SK-N-SH (cell line): ENCODE measurements around the gene STARD13. TPM values are rescaled to one million over a fixed set of nuclear protein-coding genes. Genes with fewer than 3 reads are reported as not detected.

Experiments
- CTCF ChIA-PET: fragments of 300-600, 350-600 bp; formaldehyde crosslinking; extraction: SDS; loops from one replicate; lab custom pipeline; 2021; lab: Yijun Ruan, JAX
- POLR2A ChIA-PET: fragments of 350-600 bp; sonication (Branson Sonifier 250); formaldehyde crosslinking; extraction: SDS; loops from one replicate; lab custom pipeline; 2020; ENCODE audit warnings: antibody characterized with exemption, inconsistent platforms; lab: Yijun Ruan, JAX
- DNase-seq: peaks from one replicate; pipeline ENCODE4 v3.0.0; 2012
- H2AFZ ChIP-seq: fragments of 200-600 bp; sonication (generic); 2 replicates; pipeline ENCODE4 v1.8.1; 2016; ENCODE audit warnings: antibody characterized with exemption, mild to moderate bottlenecking, low read depth
- H3F3A ChIP-seq: fragments of 200-600 bp; sonication (generic); replicated peaks from 2 replicates; pipeline ENCODE3; 2016; ENCODE audit warnings: antibody characterized with exemption, mild to moderate bottlenecking; ENCODE audit not compliant: insufficient read depth
- H3K27ac ChIP-seq, 2 experiments: fragments of 200-500 bp in 1 of 2; fragments of 200-600 bp in 1 of 2; sonication (Bioruptor generic) in 1 of 2; sonication (generic), shearing (Covaris generic) in 1 of 2; 2 replicates each; pipeline versions ENCODE4 v1.5.1 to v1.6.1; 2014 to 2016; ENCODE audit warnings: low read depth in 2 of 2, inconsistent platforms in 1 of 2, low read length in 1 of 2, mild to moderate bottlenecking in 1 of 2, mixed read lengths in 1 of 2
- H3K27me3 ChIP-seq: fragments of 200-600 bp; sonication (generic), shearing (Covaris generic); 2 replicates; pipeline ENCODE4 v1.6.1; 2016; ENCODE audit warnings: mixed run types; ENCODE audit not compliant: insufficient read depth
- H3K36me3 ChIP-seq, 2 experiments: fragments of 200-500 bp in 1 of 2; fragments of 200-600 bp in 1 of 2; sonication (Bioruptor generic) in 1 of 2; sonication (generic) in 1 of 2; replicated peaks in 1 of 2; 2 replicates each; pipeline versions ENCODE3 to v1.5.1; 2014 to 2016; ENCODE audit warnings: low read length in 1 of 2, mild to moderate bottlenecking in 1 of 2; ENCODE audit not compliant: insufficient read depth in 2 of 2, control insufficient read depth in 1 of 2
- H3K4me1 ChIP-seq, 2 experiments: fragments of 200-500 bp in 1 of 2; fragments of 200-600 bp in 1 of 2; sonication (Bioruptor generic) in 1 of 2; sonication (generic), shearing (Covaris generic) in 1 of 2; 2 replicates each; pipeline versions ENCODE4 v1.5.1 to v1.6.1; 2014 to 2016; ENCODE audit warnings: low read depth in 1 of 2, low read length in 1 of 2, mixed run types in 1 of 2; ENCODE audit not compliant: insufficient read depth in 2 of 2, control insufficient read depth in 1 of 2
- H3K4me2 ChIP-seq: fragments of 200-600 bp; sonication (generic), shearing (Covaris generic); 2 replicates; pipeline ENCODE4 v1.6.1; 2017; ENCODE audit warnings: mixed run types
- H3K4me3 ChIP-seq, 2 experiments: fragments of 200-500 bp in 1 of 2; fragments of 200-600 bp in 1 of 2; sonication (Bioruptor generic) in 1 of 2; sonication (generic), shearing (Covaris generic) in 1 of 2; 2 replicates each; pipeline versions ENCODE4 v1.5.1 to v1.8.1; 2014 to 2016; ENCODE audit warnings: low read depth in 2 of 2, inconsistent platforms in 1 of 2, low read length in 1 of 2, mild to moderate bottlenecking in 1 of 2, mixed read lengths in 1 of 2, moderate library complexity in 1 of 2
- H3K79me2 ChIP-seq: fragments of 200-600 bp; sonication (generic); 2 replicates; pipeline ENCODE4 v1.8.1; 2017; ENCODE audit warnings: mild to moderate bottlenecking; ENCODE audit not compliant: insufficient read depth
- H3K9ac ChIP-seq: fragments of 200-600 bp; sonication (generic); 2 replicates; pipeline ENCODE4 v1.6.1; 2017; ENCODE audit warnings: mixed run types
- H3K9me2 ChIP-seq: fragments of 200-600 bp; sonication (generic); 2 replicates; pipeline ENCODE4 v1.6.1; 2017; ENCODE audit warnings: mixed run types
- H3K9me3 ChIP-seq: fragments of 200-600 bp; sonication (generic); 2 replicates; pipeline ENCODE4 v1.6.1; 2017; ENCODE audit warnings: mixed run types, mild to moderate bottlenecking, moderate library complexity
- H4K20me1 ChIP-seq: fragments of 200-600 bp; sonication (generic); 2 replicates; pipeline ENCODE4 v1.6.1; 2017; ENCODE audit warnings: mild to moderate bottlenecking, mixed run types; ENCODE audit not compliant: insufficient read depth
- CHD2 ChIP-seq: fragments of 150-350 bp; IDR thresholded peaks from 2 replicates; pipeline ENCODE4 v1.6.1; 2018; ENCODE audit warnings: low read length; ENCODE audit not compliant: partially characterized antibody
- ELF1 ChIP-seq: IDR thresholded peaks from 2 replicates; pipeline ENCODE4 v1.4.0; 2012
- EP300 ChIP-seq, 2 experiments: IDR thresholded peaks; 2 replicates each; pipeline versions ENCODE4 v1.4.0 to v1.6.1; 2012; ENCODE audit warnings: borderline replicate concordance in 1 of 2, low read depth in 1 of 2, low read length in 1 of 2
- EZH2phosphoT487 ChIP-seq: fragments of 200-600 bp; sonication (generic); IDR thresholded peaks from 2 replicates; pipeline ENCODE4 v1.6.1; 2017; ENCODE audit warnings: low read depth, mixed run types, mild to moderate bottlenecking, antibody characterized with exemption, moderate library complexity, borderline replicate concordance
- FOSL2 ChIP-seq: IDR thresholded peaks from 2 replicates; pipeline ENCODE4 v1.4.0; 2012; ENCODE audit warnings: low read depth, mild to moderate bottlenecking, moderate library complexity, borderline replicate concordance
- FOXJ3 ChIP-seq: sonication (generic); formaldehyde crosslinking; IDR thresholded peaks from 2 replicates; pipeline ENCODE4 v1.5.1; 2020; ENCODE audit warnings: mild to moderate bottlenecking, missing genetic modification reagents
- FOXM1 ChIP-seq: IDR thresholded peaks from 2 replicates; pipeline ENCODE4 v1.4.0; 2012; ENCODE audit warnings: low read depth, mild to moderate bottlenecking
- JUND ChIP-seq: IDR thresholded peaks from 2 replicates; pipeline ENCODE4 v1.4.0; 2012
- NFIC ChIP-seq: IDR thresholded peaks from 2 replicates; pipeline ENCODE4 v1.4.0; 2012; ENCODE audit warnings: borderline replicate concordance
- NRF1 ChIP-seq: IDR thresholded peaks from 2 replicates; pipeline ENCODE4 v1.6.1; 2012; ENCODE audit warnings: low read depth, mild to moderate bottlenecking, low read length
- POLR2AphosphoS5 ChIP-seq: IDR thresholded peaks from 2 replicates; pipeline ENCODE4 v1.6.1; 2012; ENCODE audit warnings: low read depth, low read length
- RAD21 ChIP-seq: IDR thresholded peaks from 2 replicates; pipeline ENCODE4 v1.6.1; 2012; ENCODE audit warnings: mild to moderate bottlenecking, low read length
- RCOR1 ChIP-seq: fragments of 150-350 bp; IDR thresholded peaks from 2 replicates; pipeline ENCODE4 v1.6.1; 2017; ENCODE audit warnings: antibody characterized with exemption, low read length
- RFX5 ChIP-seq: IDR thresholded peaks from 2 replicates; pipeline ENCODE4 v1.6.1; 2012; ENCODE audit warnings: mild to moderate bottlenecking, improper control_type of control experiment, low read length
- SIN3A ChIP-seq: IDR thresholded peaks from 2 replicates; pipeline ENCODE4 v1.6.1; 2012; ENCODE audit warnings: low read depth, mild to moderate bottlenecking, low read length, moderate library complexity, borderline replicate concordance
- YY1 ChIP-seq: IDR thresholded peaks from 2 replicates; pipeline ENCODE4 v1.4.0; 2012; ENCODE audit warnings: low read depth, mild to moderate bottlenecking
- WGBS: methylation state at CpG from one replicate; pipeline ENCODE4 v1.1.6; 2017; ENCODE audit warnings: low lambda C conversion rate; 5-methylcytosine and 5-hydroxymethylcytosine counted together
- polyA plus RNA-seq, 3 experiments: library from polyadenylated mRNA; depleted of rRNA; stranded (reverse); fragments of >200 nt; gene quantifications; 2 replicates each; pipeline ENCODE4 v1.2.3, GENCODE V29; 2012
- TF ChIP-seq, protein P1 (sequence below): fragments of 150-350 bp; IDR thresholded peaks from 2 replicates; pipeline ENCODE4 v1.6.1; 2017; ENCODE audit warnings: antibody characterized with exemption, low read length, low read depth, borderline replicate concordance
- TF ChIP-seq, protein P2 (sequence below): IDR thresholded peaks from 2 replicates; pipeline ENCODE4; 2012
- TF ChIP-seq, protein P3 (sequence below): fragments of 150-350 bp; IDR thresholded peaks from 2 replicates; pipeline ENCODE4 v1.6.1; 2016; ENCODE audit warnings: mild to moderate bottlenecking, low read depth, low read length
- TF ChIP-seq, protein P4 (sequence below): IDR thresholded peaks from 2 replicates; pipeline ENCODE4 v1.6.1; 2012; ENCODE audit warnings: mild to moderate bottlenecking, low read depth, low read length, moderate library complexity

STARD13 gene
- polyA plus RNA-seq, 1 of the 3 experiments (the other 2 are of a cell fraction): 5.7 TPM

DNA sequence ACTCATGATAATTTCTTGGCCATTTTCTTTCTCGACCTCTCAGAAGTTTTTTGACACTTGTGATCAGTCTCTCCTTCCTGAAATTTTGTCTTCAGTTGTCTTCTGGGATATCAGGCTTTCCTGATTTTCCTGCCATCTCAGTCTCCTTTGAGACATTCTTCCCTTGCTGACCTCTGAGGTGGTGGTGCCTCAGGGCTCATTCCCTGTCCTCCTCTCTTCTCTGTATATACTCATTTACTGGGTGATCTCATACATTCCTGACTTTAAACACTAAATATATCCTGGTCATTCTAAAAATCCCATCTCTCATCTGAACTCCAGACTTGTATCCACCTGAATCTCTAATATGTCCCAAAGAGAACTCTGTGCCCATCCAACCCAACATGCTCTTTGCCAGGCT lies 31.3 kb upstream of the STARD13 start:
- TF ChIP-seq FOSL2 (no peak), EZH2phosphoT487 (no peak), CHD2 (no peak), JUND (no peak), EP300 (IDR thresholded peaks at IDR 0.05; ENCODE audit: borderline replicate concordance in 1 of 2, low read depth in 1 of 2, low read length in 1 of 2) (no peak), FOXM1 (no peak), FOXJ3 (no peak), NRF1 (no peak), SIN3A (no peak), RAD21 (no peak), POLR2AphosphoS5 (no peak), NFIC (no peak), ELF1 (no peak), RFX5 (no peak)
- TF ChIP-seq, protein P1, sequence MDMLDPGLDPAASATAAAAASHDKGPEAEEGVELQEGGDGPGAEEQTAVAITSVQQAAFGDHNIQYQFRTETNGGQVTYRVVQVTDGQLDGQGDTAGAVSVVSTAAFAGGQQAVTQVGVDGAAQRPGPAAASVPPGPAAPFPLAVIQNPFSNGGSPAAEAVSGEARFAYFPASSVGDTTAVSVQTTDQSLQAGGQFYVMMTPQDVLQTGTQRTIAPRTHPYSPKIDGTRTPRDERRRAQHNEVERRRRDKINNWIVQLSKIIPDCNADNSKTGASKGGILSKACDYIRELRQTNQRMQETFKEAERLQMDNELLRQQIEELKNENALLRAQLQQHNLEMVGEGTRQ: no peak
- TF ChIP-seq, protein P2, sequence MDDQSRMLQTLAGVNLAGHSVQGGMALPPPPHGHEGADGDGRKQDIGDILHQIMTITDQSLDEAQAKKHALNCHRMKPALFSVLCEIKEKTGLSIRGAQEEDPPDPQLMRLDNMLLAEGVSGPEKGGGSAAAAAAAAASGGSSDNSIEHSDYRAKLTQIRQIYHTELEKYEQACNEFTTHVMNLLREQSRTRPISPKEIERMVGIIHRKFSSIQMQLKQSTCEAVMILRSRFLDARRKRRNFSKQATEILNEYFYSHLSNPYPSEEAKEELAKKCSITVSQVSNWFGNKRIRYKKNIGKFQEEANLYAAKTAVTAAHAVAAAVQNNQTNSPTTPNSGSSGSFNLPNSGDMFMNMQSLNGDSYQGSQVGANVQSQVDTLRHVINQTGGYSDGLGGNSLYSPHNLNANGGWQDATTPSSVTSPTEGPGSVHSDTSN: no peak
- TF ChIP-seq, protein P3, sequence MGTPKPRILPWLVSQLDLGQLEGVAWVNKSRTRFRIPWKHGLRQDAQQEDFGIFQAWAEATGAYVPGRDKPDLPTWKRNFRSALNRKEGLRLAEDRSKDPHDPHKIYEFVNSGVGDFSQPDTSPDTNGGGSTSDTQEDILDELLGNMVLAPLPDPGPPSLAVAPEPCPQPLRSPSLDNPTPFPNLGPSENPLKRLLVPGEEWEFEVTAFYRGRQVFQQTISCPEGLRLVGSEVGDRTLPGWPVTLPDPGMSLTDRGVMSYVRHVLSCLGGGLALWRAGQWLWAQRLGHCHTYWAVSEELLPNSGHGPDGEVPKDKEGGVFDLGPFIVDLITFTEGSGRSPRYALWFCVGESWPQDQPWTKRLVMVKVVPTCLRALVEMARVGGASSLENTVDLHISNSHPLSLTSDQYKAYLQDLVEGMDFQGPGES: no peak
- H3K27me3 ChIP-seq: no peaks in the 10 kb centered on the region
- no peak overlapping the region for H2AFZ ChIP-seq
- no peaks in the 10 kb centered on the region for H3K79me2 ChIP-seq
- no peaks in the 10 kb centered on the region for H4K20me1 ChIP-seq
- H3K27ac ChIP-seq: no peak overlapping the region
- no peaks in the 10 kb centered on the region; a peak in 2 of 4 replicates for H3K4me1 ChIP-seq
- H3K4me2 ChIP-seq: no peak overlapping the region
- no peaks in the 10 kb centered on the region for H3F3A ChIP-seq
- DNase-seq: no peak
- no peaks in the 10 kb centered on the region for H3K36me3 ChIP-seq
- H3K9me2 ChIP-seq: no peaks in the 10 kb centered on the region
- no peaks in the 10 kb centered on the region for H3K9me3 ChIP-seq
- ChIA-PET CTCF (no interaction called here), POLR2A (no interaction called here)
- H3K9ac ChIP-seq: no peak overlapping the region
- WGBS: 86% methylated on average over 1 of the region's 1 CpG
- no peak overlapping the region for H3K4me3 ChIP-seq

DNA sequence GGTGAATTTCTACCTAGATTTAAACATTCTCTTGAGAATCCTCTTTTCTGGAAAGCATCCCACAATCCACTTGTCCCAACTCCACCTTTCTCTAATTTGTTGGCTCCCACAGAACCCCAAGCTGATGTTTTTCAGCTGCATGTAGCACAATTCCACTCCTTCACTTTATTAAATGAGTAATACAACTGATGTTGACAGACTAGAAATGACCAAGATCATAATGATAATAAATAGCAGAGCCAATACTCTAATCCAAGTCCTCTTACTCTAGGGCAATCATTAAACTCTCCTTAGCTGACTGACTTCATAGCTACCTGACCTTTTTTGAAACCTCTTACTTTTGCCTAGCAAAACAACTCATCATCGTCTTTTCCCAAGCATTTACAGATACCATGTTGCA lies 27.9 kb upstream of the STARD13 start:
- no peaks in the 10 kb centered on the region for H3K9me3 ChIP-seq
- WGBS: 90% methylated on average over 1 of the region's 1 CpG
- POLR2A ChIA-PET: no interaction called here
- no peak for TF ChIP-seq RCOR1
- TF ChIP-seq YY1: no peak
- no peak for TF ChIP-seq RAD21
- TF ChIP-seq, protein P4, sequence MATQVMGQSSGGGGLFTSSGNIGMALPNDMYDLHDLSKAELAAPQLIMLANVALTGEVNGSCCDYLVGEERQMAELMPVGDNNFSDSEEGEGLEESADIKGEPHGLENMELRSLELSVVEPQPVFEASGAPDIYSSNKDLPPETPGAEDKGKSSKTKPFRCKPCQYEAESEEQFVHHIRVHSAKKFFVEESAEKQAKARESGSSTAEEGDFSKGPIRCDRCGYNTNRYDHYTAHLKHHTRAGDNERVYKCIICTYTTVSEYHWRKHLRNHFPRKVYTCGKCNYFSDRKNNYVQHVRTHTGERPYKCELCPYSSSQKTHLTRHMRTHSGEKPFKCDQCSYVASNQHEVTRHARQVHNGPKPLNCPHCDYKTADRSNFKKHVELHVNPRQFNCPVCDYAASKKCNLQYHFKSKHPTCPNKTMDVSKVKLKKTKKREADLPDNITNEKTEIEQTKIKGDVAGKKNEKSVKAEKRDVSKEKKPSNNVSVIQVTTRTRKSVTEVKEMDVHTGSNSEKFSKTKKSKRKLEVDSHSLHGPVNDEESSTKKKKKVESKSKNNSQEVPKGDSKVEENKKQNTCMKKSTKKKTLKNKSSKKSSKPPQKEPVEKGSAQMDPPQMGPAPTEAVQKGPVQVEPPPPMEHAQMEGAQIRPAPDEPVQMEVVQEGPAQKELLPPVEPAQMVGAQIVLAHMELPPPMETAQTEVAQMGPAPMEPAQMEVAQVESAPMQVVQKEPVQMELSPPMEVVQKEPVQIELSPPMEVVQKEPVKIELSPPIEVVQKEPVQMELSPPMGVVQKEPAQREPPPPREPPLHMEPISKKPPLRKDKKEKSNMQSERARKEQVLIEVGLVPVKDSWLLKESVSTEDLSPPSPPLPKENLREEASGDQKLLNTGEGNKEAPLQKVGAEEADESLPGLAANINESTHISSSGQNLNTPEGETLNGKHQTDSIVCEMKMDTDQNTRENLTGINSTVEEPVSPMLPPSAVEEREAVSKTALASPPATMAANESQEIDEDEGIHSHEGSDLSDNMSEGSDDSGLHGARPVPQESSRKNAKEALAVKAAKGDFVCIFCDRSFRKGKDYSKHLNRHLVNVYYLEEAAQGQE: no peak
- TF ChIP-seq, protein P3: no peak
- TF ChIP-seq FOSL2: no peak
- no peak for TF ChIP-seq EZH2phosphoT487

More for the DNA sequence above, 27.9 kb upstream of the STARD13 start:
- Histone ChIP-seq H3K4me2 (no peak overlapping the region), H3K4me3 (no peak overlapping the region), H3K9me2 (no peaks in the 10 kb centered on the region), H3K27ac (no peak overlapping the region), H3F3A (no peaks in the 10 kb centered on the region), H3K79me2 (no peaks in the 10 kb centered on the region), H2AFZ (no peak overlapping the region), H3K4me1 (no peaks in the 10 kb centered on the region; a peak in 1 of 4 replicates), H3K36me3 (no peaks in the 10 kb centered on the region), H4K20me1 (no peaks in the 10 kb centered on the region), H3K27me3 (no peaks in the 10 kb centered on the region), H3K9ac (no peak overlapping the region)
- DNase-seq: no peak
- CTCF ChIA-PET: interaction anchor here (0.8 kb wide), 2 partner anchors 84 to 85 kb away, joined by 3 read pairs; no protein-coding TSS in a partner anchor
